Left forelimb (tissue), 1 donor: ENCODE results near the gene TMX4.
"Not testable (repeated sequence)": the region's sequence is repeated elsewhere in the genome, so short reads cannot be mapped to it uniquely, and the experiment has no call there.

ENCODE experiments used
- DNase-seq: peaks from one replicate; pipeline ENCODE4 v3.0.0-alpha.2; 2018; ENCODE audit warnings: low spot score

TMX4 gene, protein sequence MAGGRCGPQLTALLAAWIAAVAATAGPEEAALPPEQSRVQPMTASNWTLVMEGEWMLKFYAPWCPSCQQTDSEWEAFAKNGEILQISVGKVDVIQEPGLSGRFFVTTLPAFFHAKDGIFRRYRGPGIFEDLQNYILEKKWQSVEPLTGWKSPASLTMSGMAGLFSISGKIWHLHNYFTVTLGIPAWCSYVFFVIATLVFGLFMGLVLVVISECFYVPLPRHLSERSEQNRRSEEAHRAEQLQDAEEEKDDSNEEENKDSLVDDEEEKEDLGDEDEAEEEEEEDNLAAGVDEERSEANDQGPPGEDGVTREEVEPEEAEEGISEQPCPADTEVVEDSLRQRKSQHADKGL

DNA sequence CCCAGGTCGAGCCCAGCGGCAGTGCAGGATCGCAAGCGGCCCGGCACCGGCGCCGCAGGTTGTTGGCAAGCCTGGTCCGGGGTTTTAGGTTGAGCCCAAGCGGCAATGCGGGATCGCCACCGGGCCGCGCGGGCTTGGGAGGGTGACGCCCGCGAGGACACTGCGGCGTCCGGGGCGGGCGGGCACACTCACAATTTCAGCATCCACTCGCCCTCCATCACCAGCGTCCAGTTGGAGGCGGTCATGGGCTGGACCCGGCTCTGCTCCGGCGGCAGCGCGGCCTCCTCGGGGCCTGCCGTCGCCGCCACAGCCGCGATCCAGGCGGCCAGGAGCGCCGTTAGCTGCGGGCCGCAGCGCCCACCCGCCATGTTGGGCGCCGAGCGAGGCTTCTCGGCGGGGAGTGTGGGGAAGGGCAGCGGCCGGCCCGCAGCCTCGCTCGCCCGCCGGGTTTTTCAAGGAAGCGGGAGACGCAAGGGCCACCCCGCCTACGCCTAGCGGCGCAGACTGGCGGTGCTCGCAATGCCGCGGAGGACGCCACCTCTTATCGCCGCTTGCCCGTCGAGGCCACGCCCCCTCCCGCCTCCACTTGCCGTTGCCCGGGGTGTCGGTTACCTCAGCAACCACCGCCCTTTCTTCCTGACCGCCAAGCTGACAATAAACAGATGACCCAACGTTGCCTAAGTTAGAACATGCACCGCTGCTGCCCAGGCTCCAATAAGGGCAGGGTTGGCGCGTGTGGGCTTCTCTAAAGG, at the start of gene TMX4:
TMX4 (minus strand) TSS at position 516 of the 752 bp plus-strand sequence; CDS start at position 368, 148 bp downstream.
- peak; percentile 94 for DNase-seq

DNA sequence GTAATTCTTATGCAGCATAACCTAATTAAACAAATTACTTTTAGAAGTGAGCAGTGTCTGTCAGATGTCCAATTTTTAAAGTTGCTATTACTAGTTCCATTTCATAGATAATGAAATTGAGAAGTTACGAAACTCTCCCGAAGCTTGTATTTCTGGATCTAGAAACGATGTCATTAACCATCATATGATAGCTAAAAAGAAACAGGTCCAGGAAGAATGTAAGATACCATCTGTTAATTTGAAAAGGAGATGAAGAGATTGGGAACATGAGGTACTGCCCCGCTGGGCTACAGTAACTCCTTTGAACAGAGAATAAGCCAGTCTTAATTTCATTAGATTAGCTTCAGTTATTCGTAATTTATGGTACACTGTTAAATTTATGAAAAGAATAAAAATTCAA, 47.5 kb upstream of the TMX4 start:
- DNase-seq = no peak

DNA sequence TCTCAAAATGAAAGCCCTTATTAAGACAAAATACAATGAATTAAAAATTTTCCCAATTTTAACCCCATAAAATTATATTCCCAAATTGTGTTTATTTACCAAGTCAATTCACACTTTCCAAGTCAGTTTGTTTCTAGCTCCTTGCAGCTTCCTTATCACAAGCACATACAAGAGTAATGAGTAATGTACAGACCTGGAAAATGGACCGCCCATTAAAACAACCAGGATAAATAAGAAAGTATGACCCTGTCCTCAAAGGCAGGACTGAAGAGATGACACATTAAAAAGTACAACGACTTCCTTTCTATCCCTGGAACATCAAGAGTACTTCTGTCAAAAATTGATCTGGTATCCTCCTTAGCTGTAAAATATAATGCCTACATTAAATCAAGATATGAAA, 47.1 kb upstream of the TMX4 start:
- no peak for DNase-seq

DNA sequence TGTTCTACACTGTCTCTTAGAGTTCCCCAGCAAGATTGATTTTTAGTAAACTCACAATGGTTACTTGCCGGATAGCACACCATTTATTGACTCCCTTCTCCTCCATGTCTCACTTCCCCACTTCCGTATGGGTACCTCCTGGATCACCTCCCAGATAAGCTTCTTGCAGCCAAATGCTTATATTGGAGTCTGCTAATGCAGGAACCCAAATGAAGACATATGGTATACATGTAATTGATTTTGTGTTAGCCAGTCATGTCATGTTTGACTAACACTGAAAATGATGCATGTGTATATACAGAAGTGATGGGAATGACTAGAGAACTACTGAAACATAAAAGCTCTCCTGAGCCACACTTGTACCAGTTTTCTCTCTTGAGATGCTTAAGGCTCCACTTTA, 46.1 kb upstream of the TMX4 start:
- no peak for DNase-seq

DNA sequence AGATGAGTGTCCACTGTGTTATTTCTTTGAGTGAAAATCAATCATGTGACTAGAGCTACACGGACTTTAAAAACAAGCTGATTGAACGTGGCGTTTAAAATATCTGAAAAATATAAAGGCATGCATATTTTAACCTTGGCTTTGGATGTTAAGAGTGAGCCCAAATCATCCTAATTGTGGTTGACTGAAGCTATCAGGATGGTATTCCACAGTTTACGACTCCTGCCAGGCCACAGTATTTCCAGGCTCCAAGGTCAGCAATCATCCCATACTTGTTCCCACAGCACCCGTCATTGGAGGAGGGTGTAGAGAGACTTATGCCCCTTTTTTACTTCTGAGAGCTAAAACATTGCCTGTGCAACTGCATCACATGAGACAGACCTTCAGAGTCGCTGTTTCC, 43.2 kb upstream of the TMX4 start:
- no peak for DNase-seq

DNA sequence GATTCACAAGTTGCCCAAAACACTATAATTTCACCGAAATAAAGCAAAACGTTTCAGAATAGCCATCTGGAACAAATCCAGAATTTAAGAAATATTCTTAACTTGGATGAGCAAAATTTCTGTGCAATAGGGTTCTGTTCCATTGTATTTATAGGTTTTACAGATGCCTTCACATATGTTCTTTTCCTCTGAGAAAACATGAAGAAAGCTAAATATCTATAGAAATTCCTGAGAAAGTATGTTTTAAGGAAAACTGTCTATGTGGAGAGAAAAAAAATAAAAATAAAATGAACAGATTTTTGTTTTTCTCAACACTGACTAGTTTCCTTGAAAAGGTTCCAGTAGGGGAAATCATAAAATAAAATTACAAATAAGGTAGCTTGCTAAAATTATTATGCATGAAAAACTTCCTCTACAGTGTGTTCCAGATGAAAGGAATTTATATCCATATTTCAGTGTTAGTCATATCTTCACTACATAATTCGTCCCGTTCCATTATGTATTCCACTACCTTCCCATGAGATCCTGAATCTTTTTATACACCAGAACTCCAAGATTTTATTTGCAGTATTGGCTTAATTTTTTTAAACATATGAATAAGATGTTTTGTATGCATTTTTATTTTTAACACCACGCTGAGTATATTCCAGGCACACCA, 42.4 kb upstream of the TMX4 start:
- DNase-seq = no peak

DNA sequence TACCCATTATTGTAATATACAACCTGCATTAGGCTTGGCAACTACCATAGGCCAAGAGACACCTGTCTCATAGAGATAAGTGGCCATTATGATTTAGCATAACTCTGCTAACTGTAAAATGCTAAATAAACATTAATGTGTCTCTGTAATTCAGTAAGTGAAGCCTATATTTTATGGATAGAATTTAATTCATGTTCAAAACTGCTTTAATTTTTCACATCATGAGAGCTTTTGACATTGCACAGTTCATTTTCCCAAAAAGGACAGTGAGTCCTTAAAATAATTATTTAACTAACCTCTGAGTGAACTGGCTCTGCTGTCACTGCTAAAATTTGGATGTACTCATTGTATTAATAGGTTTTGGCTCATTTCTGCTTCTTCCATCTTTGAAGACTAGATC, 41.4 kb upstream of the TMX4 start:
- no peak for DNase-seq

DNA sequence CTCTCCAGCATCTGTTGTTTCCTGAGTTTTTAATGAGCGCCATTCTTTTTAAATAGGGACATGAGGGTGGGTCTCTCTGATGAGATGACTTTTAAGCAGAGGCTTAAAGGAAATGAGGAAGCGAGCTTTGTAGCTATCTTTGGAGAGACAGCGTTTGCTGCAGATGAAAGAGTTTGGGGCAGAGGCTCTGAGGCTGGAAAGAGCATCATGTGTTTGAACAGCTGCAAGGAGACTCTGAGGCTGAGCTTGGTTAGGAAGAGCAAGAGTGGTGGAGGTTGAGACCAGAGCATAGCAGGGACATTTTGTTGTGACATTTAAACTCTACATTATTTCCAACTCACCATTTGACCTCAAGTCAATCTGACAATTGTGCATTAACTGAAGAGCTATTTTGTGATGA, 38.3 kb upstream of the TMX4 start:
- DNase-seq = no peak

DNA sequence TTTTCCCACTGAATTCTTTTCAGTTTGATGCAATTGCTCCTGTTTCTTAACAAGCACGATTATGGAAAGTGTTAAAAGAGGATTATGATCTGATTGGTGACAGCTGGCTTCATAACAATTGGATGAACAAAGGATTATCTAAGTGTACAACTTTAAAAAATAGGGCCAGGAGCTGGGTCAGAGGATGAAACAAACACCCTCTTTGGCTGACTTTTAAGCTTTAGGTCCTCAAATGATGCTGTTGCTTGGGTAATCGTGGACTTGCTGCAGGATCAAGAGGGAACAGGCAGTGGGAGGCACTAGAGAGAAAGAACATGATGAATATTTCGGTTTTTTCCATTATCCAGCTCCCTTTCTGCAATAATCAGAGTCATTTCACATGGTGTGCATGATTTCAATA, 35.5 kb upstream of the TMX4 start:
- DNase-seq = no peak

DNA sequence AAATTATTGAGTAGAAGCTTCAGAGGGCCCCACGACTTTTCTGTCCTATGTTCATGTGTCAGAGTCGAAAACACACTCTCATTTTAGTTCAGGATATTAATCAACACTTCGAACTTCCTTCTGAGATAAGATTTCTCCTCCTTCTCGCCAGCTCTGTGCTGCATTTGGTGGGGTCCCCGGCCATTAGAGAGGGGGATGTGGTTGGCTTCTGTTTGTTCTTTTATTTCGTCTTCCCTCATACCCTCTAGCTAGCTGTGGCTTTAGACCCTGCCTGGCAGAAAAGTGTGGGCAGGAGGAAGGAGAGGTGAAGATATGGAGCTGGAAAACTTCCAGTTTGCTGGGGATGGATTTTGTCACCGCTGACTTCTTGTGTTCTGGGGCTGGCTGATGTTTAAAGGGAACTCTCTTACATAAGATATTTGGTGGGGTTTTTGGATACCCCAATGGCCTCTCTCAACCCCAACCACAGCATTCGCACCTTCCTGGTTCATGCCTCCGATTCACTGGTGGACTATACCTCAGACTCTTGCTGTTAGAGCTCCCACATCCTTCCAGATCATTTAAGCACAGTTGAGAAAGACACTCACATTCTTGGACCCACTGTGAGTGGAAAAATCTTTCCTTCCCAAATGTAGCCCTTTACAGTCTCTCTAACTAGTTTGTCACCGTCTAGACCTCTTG, 30.7 kb upstream of the TMX4 start:
- no peak for DNase-seq

DNA sequence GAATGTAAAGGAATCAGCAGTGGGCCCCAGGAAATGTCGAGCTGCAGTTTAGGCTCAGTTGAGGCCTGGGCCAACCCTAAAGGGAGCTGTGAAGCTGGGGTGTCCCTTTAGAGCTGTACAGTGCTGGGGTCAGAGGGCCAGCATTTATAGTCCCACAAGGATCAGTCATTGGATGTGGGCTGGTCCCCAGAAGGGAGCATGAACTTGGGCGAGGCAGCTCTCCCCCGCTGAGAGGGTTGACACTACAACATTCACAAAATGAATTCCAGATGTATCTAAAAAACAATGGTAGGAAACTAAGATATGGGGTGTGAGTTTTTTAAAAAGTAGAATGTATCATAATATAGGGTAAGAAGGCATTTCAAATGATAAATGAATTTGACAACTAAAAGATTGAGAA, 29.7 kb upstream of the TMX4 start:
- DNase-seq = no peak

DNA sequence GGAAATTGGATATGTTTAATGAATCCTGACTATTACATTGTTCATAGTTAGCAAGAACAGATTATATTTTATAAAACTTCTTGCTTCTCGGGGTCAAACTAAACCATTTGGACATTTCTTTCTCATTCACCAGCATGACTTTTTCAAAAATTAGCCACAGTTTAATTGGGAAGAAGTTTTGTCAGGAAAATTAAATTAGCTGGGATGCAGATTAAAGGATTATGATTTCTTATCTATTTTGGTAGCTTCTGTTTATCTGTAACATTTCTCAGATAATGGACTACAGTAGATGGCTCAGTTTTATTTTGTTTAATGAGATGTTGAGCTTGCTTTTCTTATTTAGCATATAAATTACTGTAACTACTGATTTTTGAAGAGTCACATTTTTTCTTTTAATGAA, 26.4 kb upstream of the TMX4 start:
- no peak for DNase-seq

DNA sequence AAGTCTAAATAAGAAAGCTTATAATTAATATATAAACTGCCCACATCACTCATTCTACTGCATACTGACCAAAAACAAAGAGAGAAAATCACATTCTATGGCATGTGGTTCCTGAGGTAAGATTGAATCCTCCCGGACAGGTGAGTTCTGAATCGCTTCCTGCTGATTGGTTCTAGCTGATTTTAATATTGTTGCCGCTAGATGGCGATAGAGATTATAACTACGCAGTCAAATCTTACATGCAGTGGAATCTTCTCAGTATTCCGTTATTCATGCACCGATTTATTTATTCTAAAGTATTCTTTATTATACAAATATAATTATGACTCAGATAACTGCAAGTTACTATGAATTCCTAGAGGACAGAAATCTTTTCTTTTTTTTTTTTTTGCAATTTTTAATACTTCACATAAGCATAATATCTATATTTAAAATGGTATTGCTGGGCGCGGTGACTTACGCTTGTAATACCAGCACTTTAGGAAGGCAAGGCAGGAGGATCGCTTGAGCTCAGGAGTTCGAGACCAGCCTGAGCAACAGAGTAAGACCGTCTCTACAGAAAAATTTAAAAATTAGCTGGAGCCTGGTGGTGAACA, 24.2 kb upstream of the TMX4 start:
- no peak for DNase-seq

DNA sequence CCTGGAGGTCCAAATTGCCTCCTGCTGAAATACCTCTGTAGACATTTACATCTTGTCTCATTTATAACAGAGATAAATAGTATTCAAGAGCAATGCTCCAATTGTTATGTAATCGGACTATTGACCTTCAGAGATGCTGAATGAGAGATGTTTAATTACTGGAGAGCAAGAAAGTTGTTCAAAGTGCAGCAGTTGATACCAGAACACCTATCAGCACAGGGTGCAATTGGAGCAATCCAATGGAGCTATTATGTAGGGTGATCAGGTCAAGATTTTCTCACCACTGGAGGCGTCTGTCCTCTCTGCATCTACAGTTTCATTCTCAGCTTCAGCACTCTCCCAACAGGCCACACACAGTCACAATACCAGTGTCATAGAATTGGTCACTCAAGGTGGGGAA, 19.5 kb upstream of the TMX4 start:
- no peak for DNase-seq

DNA sequence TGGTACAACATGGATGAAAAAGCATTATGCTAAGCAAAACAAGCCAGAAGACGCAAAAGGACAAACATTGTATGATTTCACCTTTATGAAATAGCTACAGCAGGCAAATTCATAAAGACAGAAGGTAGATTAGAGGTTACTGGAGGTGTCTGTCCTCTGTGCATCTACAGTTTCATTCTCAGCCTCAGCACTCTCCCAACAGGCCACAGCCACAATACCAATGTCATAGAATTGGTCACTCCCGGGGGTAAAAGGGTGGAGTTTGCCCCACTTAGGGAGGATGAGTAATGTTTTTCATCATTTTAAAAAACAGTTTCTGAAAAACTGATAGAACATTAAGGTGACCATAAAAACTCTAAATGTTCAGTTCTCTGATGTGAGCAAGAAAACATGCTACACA, 17.2 kb upstream of the TMX4 start:
- DNase-seq = no peak

DNA sequence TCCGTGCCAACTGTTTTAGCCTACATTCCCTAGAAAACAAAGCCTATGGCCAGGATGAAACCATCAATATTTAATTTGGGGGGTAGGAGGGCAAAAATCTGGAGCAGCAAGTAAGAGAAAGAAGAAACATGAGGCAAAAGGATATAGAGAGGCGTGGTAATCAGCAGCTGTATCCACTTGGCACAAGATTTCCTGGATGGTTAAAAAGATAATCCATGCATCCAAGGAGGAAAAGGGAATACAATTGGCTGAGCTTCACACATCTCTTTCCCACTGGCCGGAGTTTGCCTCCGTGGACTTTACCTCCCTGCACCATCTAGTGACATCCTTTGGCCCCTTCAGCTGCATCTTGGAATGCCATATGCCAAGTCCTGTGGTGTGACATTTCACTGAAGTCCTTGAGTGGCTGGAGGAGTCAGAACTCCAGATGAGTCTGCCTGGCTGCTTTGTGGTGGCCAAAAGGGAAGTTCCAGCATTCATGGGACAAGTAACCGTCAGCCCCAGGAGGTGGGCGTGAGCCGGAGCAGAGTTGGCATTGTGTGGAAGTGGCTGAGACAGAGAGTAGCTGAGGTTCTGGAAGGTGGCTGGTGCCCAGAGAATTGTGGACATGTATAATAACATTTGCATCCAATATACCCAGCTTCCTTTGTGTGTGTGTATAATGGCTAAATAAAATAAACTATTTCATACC, 13.7 kb upstream of the TMX4 start:
- DNase-seq = no peak

DNA sequence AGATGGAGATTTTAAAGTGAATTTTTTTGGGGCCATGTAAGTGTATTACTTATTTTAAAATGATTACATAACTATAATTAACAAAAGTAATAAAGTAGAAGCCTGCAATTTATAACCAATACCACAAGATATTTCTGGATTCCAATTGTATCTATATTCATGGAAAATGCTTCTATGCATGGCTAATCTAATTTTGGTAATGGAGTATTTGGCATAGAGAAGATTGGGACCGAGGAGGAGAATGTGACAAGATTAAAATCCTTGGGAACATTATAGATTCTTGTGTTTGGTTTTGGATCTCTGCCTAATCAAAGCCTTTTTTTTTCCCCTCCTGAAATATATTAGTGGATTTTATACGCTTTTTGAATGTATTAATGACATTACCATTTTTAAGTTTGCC, 12.9 kb upstream of the TMX4 start:
- no peak for DNase-seq

DNA sequence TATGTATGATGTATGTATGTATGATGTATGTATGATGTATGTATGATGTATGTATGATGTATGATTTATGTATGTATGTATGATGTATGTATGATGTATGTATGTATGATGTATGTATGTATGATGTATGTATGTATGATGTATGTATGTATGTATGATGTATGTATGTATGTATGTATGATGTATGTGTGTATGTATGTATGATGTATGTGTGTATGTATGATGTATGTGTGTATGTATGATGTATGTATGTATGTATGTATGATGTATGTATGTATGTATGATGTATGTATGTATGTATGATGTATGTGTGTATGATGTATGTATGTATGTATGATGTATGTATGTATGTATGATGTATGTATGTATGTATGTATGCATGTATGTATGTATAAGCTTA, 12.0 kb upstream of the TMX4 start:
- DNase-seq = not testable (repeated sequence)

DNA sequence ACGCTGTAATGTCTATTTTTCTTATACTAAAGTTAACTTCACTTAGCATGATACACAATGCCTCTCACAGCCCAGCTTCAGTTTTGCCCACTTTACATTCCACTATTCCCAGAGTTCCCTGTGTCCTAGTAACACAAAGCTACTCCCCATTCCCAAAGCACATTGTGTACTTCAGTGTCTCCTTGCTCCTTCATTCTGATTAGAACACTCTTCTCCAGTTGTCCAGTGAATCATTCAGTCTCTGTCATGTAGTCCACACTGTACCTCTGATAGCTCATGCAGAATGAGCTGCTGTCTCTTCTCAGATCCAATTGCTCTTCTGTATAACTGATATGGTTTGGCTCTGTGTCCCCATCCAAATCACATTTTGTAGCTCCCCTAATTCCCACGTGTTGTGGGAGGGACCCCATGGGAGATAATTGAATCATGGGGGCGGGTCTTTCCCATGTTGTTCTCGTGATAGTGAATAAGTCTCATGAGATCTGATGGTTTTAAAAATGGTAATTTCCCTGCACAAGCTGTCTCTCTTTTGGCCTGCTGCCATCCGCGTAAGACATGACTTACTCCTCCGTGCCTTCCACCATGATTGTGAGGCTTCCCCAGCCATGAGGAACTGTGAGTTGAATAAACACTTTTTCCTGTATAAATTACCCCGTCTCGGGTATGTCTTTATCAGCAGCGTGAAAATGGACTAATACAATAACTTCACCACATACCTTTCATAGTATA, 2.1 kb upstream of the TMX4 start:
- DNase-seq = no peak

DNA sequence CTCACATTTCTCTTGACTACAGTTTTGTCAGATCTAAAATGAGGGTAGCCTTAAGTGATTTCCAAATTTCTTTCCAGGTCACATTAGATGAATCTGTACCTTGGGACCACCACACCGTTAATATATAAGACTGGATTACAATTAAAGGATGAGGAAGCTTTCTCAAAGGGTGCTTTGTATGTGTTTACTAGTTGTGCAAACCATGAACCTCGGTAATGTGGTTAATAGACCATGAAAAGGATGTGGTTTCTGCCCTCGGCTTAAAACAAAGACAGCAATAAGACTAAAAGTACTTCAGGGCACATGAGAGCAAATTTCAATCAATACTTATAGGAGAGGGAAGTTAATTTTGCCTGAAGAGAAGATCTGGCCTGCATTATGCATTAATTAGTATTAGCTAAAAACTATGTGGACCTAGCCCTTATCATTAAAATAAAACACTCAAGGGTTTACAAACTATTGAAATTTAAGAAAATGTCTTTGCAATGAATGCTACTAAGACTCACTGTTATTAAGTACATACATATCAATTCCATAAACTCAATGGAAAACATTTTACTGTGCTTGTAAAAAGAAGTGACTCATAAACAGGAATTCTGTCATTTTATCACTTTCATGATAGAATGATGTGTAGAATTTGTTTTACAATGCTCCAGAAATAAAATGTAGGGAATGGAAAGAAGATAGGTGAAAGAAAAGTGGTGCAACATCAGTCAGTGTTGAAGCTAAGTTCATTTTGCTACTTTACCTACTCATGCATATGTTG, 936 bp upstream of the TMX4 start:
- no peak for DNase-seq
